Adrenal gland (tissue), 5 donors: ENCODE results near the gene IRF4.

Source experiments
- CTCF ChIP-seq, 6 experiments: fragments of 450-650 bp in 4 of 6; fragments of 200-600 bp in 2 of 6; sonication (generic) in 1 of 6; IDR thresholded peaks; 1 replicate in 5 of 6; 2 replicates in 1 of 6; pipeline versions ENCODE4 v1.5.1 to v1.8.0; 2016 to 2021; ENCODE audit warnings: antibody characterized with exemption in 6 of 6, mild to moderate bottlenecking in 2 of 6, moderate library complexity in 1 of 6
- POLR2A ChIP-seq, 2 donors: fragments of 450-650 bp; IDR thresholded peaks; one replicate each; pipeline ENCODE4 v1.6.1; 2017; ENCODE audit warnings: antibody characterized with exemption in 2 of 2, mild to moderate bottlenecking in 2 of 2, moderate library complexity in 1 of 2
- donor health status: DM: no; HTN: no; CAD: no.

- TF ChIP-seq CTCF (IDR thresholded peaks at IDR 0.05): no peak
- no peak for TF ChIP-seq POLR2A (IDR thresholded peaks at IDR 0.05)
Measured at GRCh38 chr6:363909-364308, 27.6 kb upstream of the IRF4 start.
